Stomach smooth muscle (tissue), 2 donors: Measurements from ENCODE around the gene ST6GALNAC3.
"Not testable (repeated sequence)": the region's sequence is repeated elsewhere in the genome, so short reads cannot be mapped to it uniquely, and the experiment has no call there.

ENCODE experiments used
- H3K27ac ChIP-seq: one replicate; pipeline ENCODE4 v1.7.0; 2013; ENCODE audit warnings: mild to moderate bottlenecking, low read length, inconsistent platforms
- H3K27me3 ChIP-seq, 2 donors: one replicate each; pipeline ENCODE4 v1.7.0; 2013; ENCODE audit warnings: low read length in 2 of 2; ENCODE audit not compliant: insufficient read depth in 2 of 2, control insufficient read depth in 1 of 2
- H3K36me3 ChIP-seq, 2 donors: one replicate each; pipeline ENCODE4 v1.7.0; 2013; ENCODE audit warnings: low read length in 2 of 2; ENCODE audit not compliant: control insufficient read depth in 2 of 2, insufficient read depth in 2 of 2
- H3K4me1 ChIP-seq: one replicate; pipeline ENCODE4 v1.7.0; 2013; ENCODE audit warnings: low read length; ENCODE audit not compliant: control insufficient read depth, insufficient read depth
- H3K4me3 ChIP-seq, 2 donors: one replicate each; pipeline ENCODE4 v1.7.0; 2013; ENCODE audit warnings: low read length in 2 of 2
- H3K9ac ChIP-seq, 2 donors: one replicate each; pipeline ENCODE4 v1.7.0; 2013; ENCODE audit warnings: low read length in 2 of 2, mild to moderate bottlenecking in 1 of 2
- H3K9me3 ChIP-seq, 2 donors: one replicate each; pipeline ENCODE4 v1.7.0; 2013; ENCODE audit warnings: low read length in 2 of 2; ENCODE audit not compliant: control insufficient read depth in 2 of 2
- donor health status: healthy.
- donor health status: Pancreatic carcinoma.

ST6GALNAC3 gene

GRCh38 chr1:76640723-76641122, 566.2 kb downstream of the ST6GALNAC3 start:
- no peaks in the 10 kb centered on the region for H3K4me1 ChIP-seq
- no peak overlapping the region for H3K27ac ChIP-seq
- H3K9ac ChIP-seq: no peak overlapping the region
- H3K27me3 ChIP-seq: no peaks in the 10 kb centered on the region
- H3K9me3 ChIP-seq: no peaks in the 10 kb centered on the region
- no peaks in the 10 kb centered on the region for H3K36me3 ChIP-seq
- H3K4me3 ChIP-seq: no peak overlapping the region

DNA sequence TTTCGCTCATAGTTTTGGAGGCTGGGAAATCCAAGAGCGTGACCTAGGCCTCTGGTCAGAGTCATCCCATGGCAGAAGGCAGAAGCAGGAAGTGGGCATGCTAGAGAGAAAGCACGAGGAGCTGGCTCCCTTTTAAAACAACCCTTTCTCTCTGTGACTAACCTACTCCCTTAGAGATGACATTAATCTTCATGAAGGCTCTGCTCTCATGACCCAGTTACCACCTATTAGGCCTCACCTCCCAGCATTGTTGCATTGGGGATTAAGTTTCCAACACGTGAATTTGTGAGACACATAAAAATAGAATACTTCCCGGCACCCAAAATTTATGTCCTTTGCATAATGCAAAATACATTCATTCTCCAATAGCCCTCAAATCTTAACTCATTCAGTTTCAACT, 569.6 kb downstream of the ST6GALNAC3 start:
- Histone ChIP-seq H3K27me3 (no peaks in the 10 kb centered on the region), H3K36me3 (no peaks in the 10 kb centered on the region), H3K4me1 (no peaks in the 10 kb centered on the region), H3K9me3 (no peaks in the 10 kb centered on the region), H3K27ac (no peak overlapping the region), H3K4me3 (no peak overlapping the region), H3K9ac (no peak overlapping the region)

- not testable (repeated sequence) for H3K4me1 ChIP-seq, H3K27me3 ChIP-seq, H3K9me3 ChIP-seq, H3K27ac ChIP-seq, H3K9ac ChIP-seq, H3K36me3 ChIP-seq, H3K4me3 ChIP-seq
Measured at GRCh38 chr1:76652860-76653259, 578.3 kb downstream of the ST6GALNAC3 start.

DNA sequence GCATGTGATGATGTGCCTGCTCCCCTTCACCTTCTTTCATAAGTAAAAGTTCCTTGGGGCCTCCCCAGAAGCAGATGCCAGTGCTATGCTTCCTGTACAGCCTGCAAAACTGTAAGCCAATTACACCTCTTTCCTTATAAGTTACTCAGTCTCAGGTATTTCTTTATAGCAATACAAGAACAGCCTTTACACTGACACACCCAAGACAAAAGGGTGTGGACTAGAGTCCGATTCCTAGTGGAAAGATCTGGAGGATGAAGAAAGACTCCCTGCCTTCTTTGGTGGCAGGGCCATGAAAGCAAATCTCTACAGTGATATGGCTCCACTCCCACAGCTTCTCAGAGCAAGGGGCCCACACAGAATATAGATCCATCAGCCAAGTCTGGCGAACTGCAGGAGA, 583.1 kb downstream of the ST6GALNAC3 start:
- Histone ChIP-seq H3K27ac (no peak overlapping the region), H3K4me3 (no peak overlapping the region), H3K27me3 (no peaks in the 10 kb centered on the region), H3K9ac (no peak overlapping the region), H3K9me3 (no peaks in the 10 kb centered on the region), H3K36me3 (no peaks in the 10 kb centered on the region), H3K4me1 (no peaks in the 10 kb centered on the region)

DNA sequence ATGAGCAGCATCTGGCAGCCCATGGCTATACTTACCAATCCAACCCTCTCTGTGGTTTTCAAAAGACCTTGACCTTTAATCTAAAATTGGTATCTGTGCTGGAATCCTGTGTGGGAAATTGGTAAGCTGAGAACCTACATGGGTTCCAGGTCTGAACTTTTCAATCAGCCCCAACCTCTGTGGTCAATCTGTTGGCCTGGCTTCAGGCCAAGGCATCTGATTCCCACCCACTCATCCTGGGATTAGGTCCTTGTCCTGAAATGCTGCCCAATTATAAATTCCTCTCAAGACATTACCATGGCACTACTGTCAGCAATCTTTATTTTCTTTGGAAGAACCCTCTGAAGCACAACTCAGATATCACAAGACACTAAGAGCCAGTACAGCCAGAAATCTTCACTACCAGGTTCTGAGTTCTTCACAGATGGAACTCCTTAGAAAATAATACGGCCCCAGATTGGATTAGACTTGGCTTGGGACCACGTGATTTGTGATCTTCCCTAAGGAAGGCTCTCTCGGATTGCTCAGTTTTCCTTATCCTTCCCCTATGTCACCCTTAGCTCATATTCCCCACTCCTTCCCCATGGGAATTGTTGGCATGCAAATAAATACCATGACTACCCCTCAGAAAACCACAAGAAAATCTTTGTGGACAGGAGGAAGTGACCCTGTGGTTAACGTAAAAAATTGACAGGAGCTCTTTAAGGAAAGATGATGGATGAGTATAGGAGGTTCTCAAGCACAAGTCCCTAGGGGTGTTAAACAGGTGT, 584.8 kb downstream of the ST6GALNAC3 start:
- H3K4me3 ChIP-seq: no peak overlapping the region
- H3K9me3 ChIP-seq: no peaks in the 10 kb centered on the region
- H3K36me3 ChIP-seq: no peaks in the 10 kb centered on the region
- no peaks in the 10 kb centered on the region for H3K4me1 ChIP-seq
- H3K27me3 ChIP-seq: no peaks in the 10 kb centered on the region
- no peak overlapping the region for H3K27ac ChIP-seq
- H3K9ac ChIP-seq: no peak overlapping the region

- H3K27me3 ChIP-seq: no peaks in the 10 kb centered on the region
- no peaks in the 10 kb centered on the region for H3K36me3 ChIP-seq
- no peaks in the 10 kb centered on the region for H3K4me1 ChIP-seq
- no peak overlapping the region for H3K27ac ChIP-seq
- H3K4me3 ChIP-seq: no peak overlapping the region
- H3K9me3 ChIP-seq: no peaks in the 10 kb centered on the region
- no peak overlapping the region for H3K9ac ChIP-seq
Measured at GRCh38 chr1:76661531-76661930, 587.0 kb downstream of the ST6GALNAC3 start.

DNA sequence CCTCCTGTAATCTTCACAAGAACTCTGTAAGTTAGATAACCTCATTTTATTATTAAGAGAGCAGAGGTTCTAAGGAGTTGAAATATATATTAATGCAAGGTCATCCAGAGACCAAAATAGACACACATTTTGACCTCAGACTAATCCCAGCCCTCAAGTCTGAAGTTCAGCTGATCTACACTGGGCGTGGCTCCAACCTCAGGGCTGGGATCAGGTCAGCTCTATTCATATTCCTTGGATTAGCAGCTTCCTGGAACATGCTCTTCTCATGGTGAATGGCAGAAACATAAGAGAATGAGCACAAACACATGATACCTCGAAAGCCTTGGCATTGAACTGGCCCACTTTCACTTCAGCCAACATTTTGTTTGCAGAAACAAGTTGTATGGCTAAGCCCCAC, 592.0 kb downstream of the ST6GALNAC3 start:
- no peaks in the 10 kb centered on the region for H3K9me3 ChIP-seq
- no peaks in the 10 kb centered on the region for H3K27me3 ChIP-seq
- H3K4me3 ChIP-seq: no peak overlapping the region
- H3K36me3 ChIP-seq: no peaks in the 10 kb centered on the region
- no peaks in the 10 kb centered on the region for H3K4me1 ChIP-seq
- H3K27ac ChIP-seq: no peak overlapping the region
- H3K9ac ChIP-seq: no peak overlapping the region

DNA sequence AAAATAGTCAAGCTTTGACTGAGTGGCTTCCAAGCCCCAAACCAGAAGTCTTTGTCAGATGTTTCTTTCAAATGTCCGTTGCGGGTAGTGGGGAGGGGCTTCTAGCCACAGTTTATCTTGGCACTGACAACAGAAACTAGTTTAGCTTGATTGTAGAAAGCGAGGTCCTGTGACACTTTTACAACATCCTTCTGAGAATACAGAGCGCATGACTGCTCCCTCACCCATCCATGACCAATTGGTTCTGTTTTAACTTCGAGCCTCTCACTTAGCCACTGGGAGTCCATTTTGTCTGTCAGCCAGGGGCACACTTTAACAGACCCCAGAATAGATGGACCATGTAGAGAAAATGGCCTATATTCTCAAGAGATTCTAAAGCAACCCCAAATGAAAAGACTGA, 593.5 kb downstream of the ST6GALNAC3 start:
- Histone ChIP-seq H3K4me3 (no peak overlapping the region), H3K4me1 (no peaks in the 10 kb centered on the region), H3K36me3 (no peaks in the 10 kb centered on the region), H3K9me3 (no peaks in the 10 kb centered on the region), H3K9ac (no peak overlapping the region), H3K27ac (no peak overlapping the region), H3K27me3 (no peaks in the 10 kb centered on the region)

- Histone ChIP-seq H3K27ac (no peak overlapping the region), H3K36me3 (no peaks in the 10 kb centered on the region), H3K4me1 (no peaks in the 10 kb centered on the region), H3K9ac (no peak overlapping the region), H3K27me3 (no peaks in the 10 kb centered on the region), H3K4me3 (no peak overlapping the region), H3K9me3 (no peaks in the 10 kb centered on the region)
Measured at GRCh38 chr1:76669131-76669530, 594.6 kb downstream of the ST6GALNAC3 start.

DNA sequence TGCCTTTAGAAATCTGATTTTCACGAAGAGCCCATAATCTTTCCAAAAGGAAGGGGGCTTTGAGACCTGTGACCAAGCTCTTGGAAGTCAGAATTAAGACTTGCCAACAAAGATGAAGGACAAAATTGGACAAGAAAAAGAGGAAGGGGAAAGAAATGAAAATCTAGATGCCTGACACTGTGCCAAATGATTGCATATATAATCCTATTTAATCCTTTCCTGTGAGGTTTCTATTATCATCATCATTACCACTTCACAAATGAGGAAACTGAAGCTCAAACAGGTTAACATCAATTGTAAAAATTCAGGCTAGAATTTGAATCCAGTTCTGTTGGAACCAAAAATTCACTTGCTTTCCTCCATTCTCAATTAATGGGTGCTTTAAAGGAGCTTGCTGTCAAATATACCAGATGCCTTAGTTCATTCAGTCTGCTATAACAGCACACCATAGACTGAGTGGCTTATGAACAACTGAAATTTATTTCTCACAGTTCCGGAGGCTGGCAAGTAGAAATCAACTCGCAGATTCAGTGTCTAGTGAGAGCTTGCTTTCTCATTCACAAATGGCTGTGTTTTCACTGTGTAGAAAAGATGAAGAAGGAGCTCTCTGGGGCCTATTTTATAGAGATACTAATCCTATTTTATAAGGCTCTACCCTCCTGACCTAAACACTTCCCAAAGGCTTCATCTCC, 595.2 kb downstream of the ST6GALNAC3 start:
- H3K27me3 ChIP-seq: peaks cover 0 to under 1% of the 10 kb centered on the region in 2 donors
- H3K36me3 ChIP-seq: no peaks in the 10 kb centered on the region
- H3K27ac ChIP-seq: no peak overlapping the region
- no peak overlapping the region for H3K9ac ChIP-seq
- H3K4me3 ChIP-seq: no peak overlapping the region
- H3K4me1 ChIP-seq: no peaks in the 10 kb centered on the region
- no peaks in the 10 kb centered on the region for H3K9me3 ChIP-seq

- no peak overlapping the region for H3K4me3 ChIP-seq
- H3K9ac ChIP-seq: no peak overlapping the region
- H3K27ac ChIP-seq: no peak overlapping the region
- H3K9me3 ChIP-seq: no peaks in the 10 kb centered on the region
- H3K36me3 ChIP-seq: no peaks in the 10 kb centered on the region
- no peaks in the 10 kb centered on the region for H3K4me1 ChIP-seq
- peaks cover 0 to 2% of the 10 kb centered on the region in 2 donors for H3K27me3 ChIP-seq
Measured at GRCh38 chr1:76674689-76675210, 600.2 kb downstream of the ST6GALNAC3 start.
